Bladder microvascular endothelial cell (primary cell): ENCODE data around the gene OR5K2. TPM values are rescaled to one million over a fixed set of nuclear protein-coding genes. Genes with fewer than 3 reads are reported as not detected.

Experiments
- total RNA-seq: library from RNA; depleted of rRNA; stranded (reverse); fragments of >200 nt; gene quantifications from 2 replicates; pipeline ENCODE4 v1.2.3, GENCODE V29; 2014

The OR5K2 gene
- not detected in 2 replicates for total RNA-seq

GRCh38 chr3:98497381-98497780 lies at the start of gene OR5K2:
Gene OR5K2 (plus strand): TSS chr3:98497681. CDS start chr3:98497681, 0 bp downstream.

GRCh38 chr3:98462901-98463300 lies 34.6 kb upstream of the OR5K2 start, which contains the start of gene OR5K1:
Gene OR5K1 (plus strand): TSS chr3:98463201. CDS start chr3:98469577, 6,376 bp downstream.

GRCh38 chr3:98522544-98523281 lies 25.2 kb downstream of the OR5K2 start, which contains the start of gene CLDND1:
Gene CLDND1 (minus strand): TSS chr3:98522902. CDS start chr3:98521424, 1,478 bp downstream.

GRCh38 chr3:98531622-98532274 lies 34.3 kb downstream of the OR5K2 start, which contains the start of gene GPR15:
Gene GPR15 (plus strand): TSS chr3:98531978. CDS start chr3:98532034, 56 bp downstream.

Other genes starting within 250 kb of the OR5K2 start
- gene OR5H6, start 233.4 kb upstream of the OR5K2 start, total RNA-seq: not detected in 2 replicates
- gene OR5H2, start 215.2 kb upstream of the OR5K2 start, total RNA-seq: not detected in 2 replicates
- not detected in 2 replicates for gene OR5K4, start 143.8 kb upstream of the OR5K2 start, total RNA-seq
- gene OR5K3, start 107.0 kb upstream of the OR5K2 start, total RNA-seq: not detected in 2 replicates
- not detected in 2 replicates for gene OR5K1, start 34.5 kb upstream of the OR5K2 start, total RNA-seq
- gene CLDND1, start 25.2 kb downstream of the OR5K2 start, total RNA-seq: 76.4 and 152 TPM in 2 replicates
- gene GPR15, start 34.3 kb downstream of the OR5K2 start, total RNA-seq: not detected in 2 replicates
- 14.4 and 21.3 TPM in 2 replicates for gene CPOX, start 95.9 kb downstream of the OR5K2 start, total RNA-seq